ENCODE results near the gene ZNF524.

Gene ZNF524

GRCh38 chr19:55602104-55603001 is 2.3 kb downstream of the ZNF524 start:
- DNase-seq (ENCODE audit: low read depth) = no peak

- no peak for DNase-seq (ENCODE audit: low read depth)
Observed at GRCh38 chr19:55603115-55603514, 3.0 kb downstream of the ZNF524 start.

GRCh38 chr19:55603581-55604292 is 3.6 kb downstream of the ZNF524 start:
- no peak for DNase-seq (ENCODE audit: low read depth)

GRCh38 chr19:55605207-55605636 is 5.1 kb downstream of the ZNF524 start:
- DNase-seq (ENCODE audit: low read depth) = peak; percentile 94

- no peak for DNase-seq (ENCODE audit: low read depth)
Observed at GRCh38 chr19:55605637-55606470, 5.8 kb downstream of the ZNF524 start, which contains the start of gene ZNF865. Gene ZNF865 (plus strand): TSS chr19:55605647. CDS start chr19:55613619, 7,972 bp downstream.

- DNase-seq (ENCODE audit: low read depth) = no peak
Observed at GRCh38 chr19:55606471-55606787, 6.3 kb downstream of the ZNF524 start.

- DNase-seq (ENCODE audit: low read depth) = no peak
Observed at GRCh38 chr19:55606817-55607216, 6.7 kb downstream of the ZNF524 start.

GRCh38 chr19:55609326-55609725 is 9.2 kb downstream of the ZNF524 start:
- no peak for DNase-seq (ENCODE audit: low read depth)

GRCh38 chr19:55611300-55611982 is 11.4 kb downstream of the ZNF524 start:
- no peak for DNase-seq (ENCODE audit: low read depth)

GRCh38 chr19:55611983-55612645 is 12.0 kb downstream of the ZNF524 start:
- DNase-seq (ENCODE audit: low read depth) = no peak

- no peak for DNase-seq (ENCODE audit: low read depth)
Observed at GRCh38 chr19:55613396-55613795, 13.3 kb downstream of the ZNF524 start.

- DNase-seq (ENCODE audit: low read depth) = no peak
Observed at GRCh38 chr19:55613930-55614710, 14.0 kb downstream of the ZNF524 start.

GRCh38 chr19:55614711-55615542 is 14.8 kb downstream of the ZNF524 start:
- no peak for DNase-seq (ENCODE audit: low read depth)

- DNase-seq (ENCODE audit: low read depth) = no peak
Observed at GRCh38 chr19:55615543-55616394, 15.7 kb downstream of the ZNF524 start.

GRCh38 chr19:55616395-55616875 is 16.3 kb downstream of the ZNF524 start:
- DNase-seq (ENCODE audit: low read depth) = no peak

- DNase-seq (ENCODE audit: low read depth) = no peak
Observed at GRCh38 chr19:55617426-55617825, 17.3 kb downstream of the ZNF524 start.

GRCh38 chr19:55618426-55618825 is 18.3 kb downstream of the ZNF524 start:
- no peak for DNase-seq (ENCODE audit: low read depth)

- no peak for DNase-seq (ENCODE audit: low read depth)
Observed at GRCh38 chr19:55619286-55619685, 19.2 kb downstream of the ZNF524 start.
